Psoas muscle (tissue), 8 donors: ENCODE measurements around the gene SLAMF7. TPM values are rescaled to one million over a fixed set of nuclear protein-coding genes. Genes with fewer than 3 reads are reported as not detected.

Experiments used
- ATAC-seq, 4 donors: fragments of 200-7000 bp; cut with Tn5 transposase; one replicate each; pipeline ENCODE4 v1.9.1; 2020; ENCODE audit warnings: moderate library complexity in 3 of 4, mild to moderate bottlenecking in 2 of 4
- DNase-seq, 2 donors: peaks; one replicate each; pipeline ENCODE4 v3.0.0-alpha.2; 2020
- H3K27ac ChIP-seq: fragments of 200-600 bp; one replicate; pipeline ENCODE4 v1.8.0; 2022
- H3K27me3 ChIP-seq, 3 donors: fragments of 200-600 bp in 1 of 3; one replicate each; pipeline versions ENCODE4 v1.6.1 to v1.8.0; 2013 to 2022; ENCODE audit warnings: low read length in 2 of 3, mild to moderate bottlenecking in 2 of 3, moderate library complexity in 1 of 3; ENCODE audit not compliant: insufficient read depth in 3 of 3
- H3K36me3 ChIP-seq, 2 donors: fragments of 200-600 bp in 1 of 2; one replicate each; pipeline versions ENCODE4 v1.6.1 to v1.8.0; 2013 to 2022; ENCODE audit warnings: low read depth in 1 of 2, mild to moderate bottlenecking in 1 of 2, moderate library complexity in 1 of 2; ENCODE audit not compliant: insufficient read depth in 1 of 2
- H3K4me1 ChIP-seq: fragments of 200-600 bp; one replicate; pipeline ENCODE4 v1.8.0; 2022
- H3K4me3 ChIP-seq: fragments of 200-600 bp; one replicate; pipeline ENCODE4 v1.8.0; 2022; ENCODE audit warnings: mild to moderate bottlenecking
- H3K9me3 ChIP-seq: fragments of 200-600 bp; one replicate; pipeline ENCODE4 v1.8.0; 2022
- CTCF ChIP-seq: fragments of 200-600 bp; IDR thresholded peaks from one replicate; pipeline ENCODE4 v1.8.0; 2022; ENCODE audit warnings: antibody characterized with exemption
- WGBS, 3 donors: extraction: QIAGEN DNeasy Blood & Tissue Kit; methylation state at CpG; one replicate each; pipeline versions ENCODE4 v1.1.6 to v1.1.7; 2013; 5-methylcytosine and 5-hydroxymethylcytosine counted together
- intact Hi-C, 2 donors: fragments of 100-400 bp; cut with DNase I; formaldehyde crosslinking; loops; one replicate each; pipeline versions ENCODE4 v1.11.0 to v1.14.2; 2022
- polyA plus RNA-seq, 3 donors: library from polyadenylated mRNA; stranded (reverse); fragments of 200-250 nt; gene quantifications; one replicate each; pipeline ENCODE4 v1.2.3, GENCODE V29; 2013
- total RNA-seq, 4 donors: library from RNA; stranded (reverse); fragmentation: NEBNext Ultra II Directional in 2 of 4; extraction: Animal tissue kit (Norgen Biotek cat#: 25700) in 2 of 4; gene quantifications; one replicate each; pipeline versions ENCODE4 v1.2.1 to v1.2.4, GENCODE V29; 2021 to 2023
- donor health status: healthy with polysubstance abuse.
- donor health status: DM: no; HTN: no; CAD: no; lungs with moderate emphysema.
- donor health status: Bipolar disorder and iron deficiency.
- donor health status: healthy.
- donor health status: DM: yes; HTN: yes; CAD: no.
- donor health status: DM: no; HTN: no; CAD: no.
- donor health status: DM: no; HTN: no; CAD: no.
- donor health status: DM: yes; HTN: yes; CAD: no.

Gene SLAMF7
- total and polyA plus RNA-seq, 7 donors: 0.06 to 0.79 (median 0.38) TPM; not detected in 1

GRCh38 chr1:160752924-160753323, 13.9 kb downstream of the SLAMF7 start:
- intact Hi-C loops: no loop called here
- ATAC-seq (no peak), DNase-seq (no peak)
- Histone ChIP-seq H3K4me1 (no peaks in the 10 kb centered on the region), H3K4me3 (no peak overlapping the region), H3K9me3 (no peaks in the 10 kb centered on the region), H3K27ac (no peak overlapping the region), H3K27me3 (no peaks in the 10 kb centered on the region), H3K36me3 (no peaks in the 10 kb centered on the region)
- TF ChIP-seq CTCF: no peak
- WGBS, 3 donors: 52 to 62% (median 55%) methylated on average over 5 of the region's 5 CpGs

GRCh38 chr1:160753594-160753993, 14.5 kb downstream of the SLAMF7 start:
- H3K36me3 ChIP-seq: no peaks in the 10 kb centered on the region
- TF ChIP-seq CTCF: no peak

GRCh38 chr1:160755461-160755860, 16.4 kb downstream of the SLAMF7 start:
- DNase-seq (no peak), ATAC-seq (no peak)
- TF ChIP-seq CTCF: no peak
- Histone ChIP-seq H3K27me3 (no peaks in the 10 kb centered on the region), H3K36me3 (no peaks in the 10 kb centered on the region), H3K4me3 (no peak overlapping the region), H3K4me1 (no peaks in the 10 kb centered on the region), H3K9me3 (no peaks in the 10 kb centered on the region), H3K27ac (no peak overlapping the region)
- WGBS, 3 donors: 84 to 92% (median 85%) methylated on average over 2 of the region's 2 CpGs
- intact Hi-C loops: no loop called here

More at GRCh38 chr1:160753594-160753993, 14.5 kb downstream of the SLAMF7 start:
- no peaks in the 10 kb centered on the region for H3K4me1 ChIP-seq
- intact Hi-C loops: no loop called here
- ATAC-seq (no peak), DNase-seq (no peak)
- no peaks in the 10 kb centered on the region for H3K27me3 ChIP-seq
- no peak overlapping the region for H3K27ac ChIP-seq
- H3K9me3 ChIP-seq: no peaks in the 10 kb centered on the region
- no peak overlapping the region for H3K4me3 ChIP-seq

GRCh38 chr1:160755911-160756848, 17.1 kb downstream of the SLAMF7 start:
- Histone ChIP-seq H3K36me3 (no peaks in the 10 kb centered on the region), H3K4me3 (no peak overlapping the region), H3K4me1 (no peaks in the 10 kb centered on the region), H3K27me3 (no peaks in the 10 kb centered on the region), H3K9me3 (no peaks in the 10 kb centered on the region), H3K27ac (no peak overlapping the region)
- no peak for TF ChIP-seq CTCF
- intact Hi-C loops: no loop called here
- ATAC-seq (no peak), DNase-seq (no peak)
- WGBS, 3 donors: 63 to 66% (median 63%) methylated on average over 5 of the region's 5 CpGs
